EH (cell line): ENCODE data around the gene BOLL.
A peak's percentile ranks its signal among the peaks of the same experiment; 100 is the strongest.
"Not testable (repeated sequence)": the region's sequence is repeated elsewhere in the genome, so short reads cannot be mapped to it uniquely, and the experiment has no call there.

ENCODE experiments used
- DNase-seq: peaks from one replicate; pipeline ENCODE4 v3.0.0-alpha.2; 2015; ENCODE audit warnings: low read depth

BOLL gene

GRCh38 chr2:197706839-197707207 is 78.3 kb downstream of the BOLL start:
- DNase-seq, result no peak

GRCh38 chr2:197705912-197706838 is 78.9 kb downstream of the BOLL start:
- DNase-seq, result peak; percentile 49

- peak; percentile 94 for DNase-seq
These were observed 79.8 kb downstream of the BOLL start, which contains the start of gene MARS2 for GRCh38 chr2:197705121-197705911. TSS of gene MARS2 (plus strand) at chr2:197705369. CDS start at chr2:197705406, 37 bp downstream.

- DNase-seq, result no peak
These were observed 80.5 kb downstream of the BOLL start for GRCh38 chr2:197704434-197705120.

- DNase-seq, result no peak
These were observed 84.2 kb downstream of the BOLL start for GRCh38 chr2:197700960-197701359.

- DNase-seq, result not testable (repeated sequence)
These were observed 85.4 kb downstream of the BOLL start for GRCh38 chr2:197699724-197700123.

- DNase-seq, result not testable (repeated sequence)
These were observed 88.5 kb downstream of the BOLL start for GRCh38 chr2:197696571-197696970.

- not testable (repeated sequence) for DNase-seq
These were observed 89.1 kb downstream of the BOLL start for GRCh38 chr2:197695971-197696370.

- not testable (repeated sequence) for DNase-seq
These were observed 89.9 kb downstream of the BOLL start for GRCh38 chr2:197695206-197695605.

GRCh38 chr2:197677483-197677882 is 107.6 kb downstream of the BOLL start:
- peak; percentile 54 for DNase-seq

GRCh38 chr2:197677056-197677455 is 108.1 kb downstream of the BOLL start:
- no peak for DNase-seq
